Tibial nerve (tissue), 4 donors: ENCODE data around the gene RFPL2.

Experiments used
- EP300 ChIP-seq, 2 donors: sonication (generic); formaldehyde crosslinking; IDR thresholded peaks; one replicate each; pipeline ENCODE4 v1.6.1; 2017; ENCODE audit warnings: antibody characterized with exemption in 2 of 2, mild to moderate bottlenecking in 1 of 2
- POLR2A ChIP-seq, 2 donors: fragments of 450-650 bp; IDR thresholded peaks; one replicate each; pipeline ENCODE4 v1.6.1; 2017; ENCODE audit warnings: antibody characterized with exemption in 2 of 2, mild to moderate bottlenecking in 2 of 2, moderate library complexity in 2 of 2
- TF ChIP-seq, protein P1 (sequence below), 5 experiments: fragments of 200-600 bp in 3 of 5; fragments of 450-650 bp in 2 of 5; sonication (generic) in 3 of 5; IDR thresholded peaks; one replicate each; pipeline ENCODE4 v1.5.1; 2016 to 2019; ENCODE audit warnings: antibody characterized with exemption in 5 of 5, mild to moderate bottlenecking in 3 of 5, moderate library complexity in 2 of 5

DNA sequence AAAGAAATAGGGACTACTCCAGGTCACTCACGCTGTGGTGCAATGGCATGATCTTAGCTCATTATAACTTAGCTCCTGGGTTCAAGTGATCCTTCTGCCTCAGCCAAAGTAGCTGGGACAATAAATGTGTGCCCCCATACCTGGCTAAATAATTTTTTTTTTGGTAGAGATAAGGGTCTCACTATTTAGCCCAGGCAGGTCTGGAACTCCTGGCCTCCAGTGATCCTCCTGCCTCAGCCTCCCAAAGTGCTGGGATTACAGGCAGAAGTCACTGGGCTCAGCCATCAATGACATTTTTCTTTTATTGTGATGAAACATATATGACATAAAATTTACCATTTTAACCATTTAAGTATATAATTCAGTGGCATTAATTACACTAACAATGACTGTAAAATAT lies 39.7 kb upstream of the RFPL2 start:
- TF ChIP-seq, protein P1, sequence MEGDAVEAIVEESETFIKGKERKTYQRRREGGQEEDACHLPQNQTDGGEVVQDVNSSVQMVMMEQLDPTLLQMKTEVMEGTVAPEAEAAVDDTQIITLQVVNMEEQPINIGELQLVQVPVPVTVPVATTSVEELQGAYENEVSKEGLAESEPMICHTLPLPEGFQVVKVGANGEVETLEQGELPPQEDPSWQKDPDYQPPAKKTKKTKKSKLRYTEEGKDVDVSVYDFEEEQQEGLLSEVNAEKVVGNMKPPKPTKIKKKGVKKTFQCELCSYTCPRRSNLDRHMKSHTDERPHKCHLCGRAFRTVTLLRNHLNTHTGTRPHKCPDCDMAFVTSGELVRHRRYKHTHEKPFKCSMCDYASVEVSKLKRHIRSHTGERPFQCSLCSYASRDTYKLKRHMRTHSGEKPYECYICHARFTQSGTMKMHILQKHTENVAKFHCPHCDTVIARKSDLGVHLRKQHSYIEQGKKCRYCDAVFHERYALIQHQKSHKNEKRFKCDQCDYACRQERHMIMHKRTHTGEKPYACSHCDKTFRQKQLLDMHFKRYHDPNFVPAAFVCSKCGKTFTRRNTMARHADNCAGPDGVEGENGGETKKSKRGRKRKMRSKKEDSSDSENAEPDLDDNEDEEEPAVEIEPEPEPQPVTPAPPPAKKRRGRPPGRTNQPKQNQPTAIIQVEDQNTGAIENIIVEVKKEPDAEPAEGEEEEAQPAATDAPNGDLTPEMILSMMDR (IDR thresholded peaks at IDR 0.05): no peak
- no peak for TF ChIP-seq POLR2A (IDR thresholded peaks at IDR 0.05)
- TF ChIP-seq EP300 (IDR thresholded peaks at IDR 0.05): no peak
